GM19372 (cell line): Measurements from ENCODE around the gene PRR16.
"Not testable (repeated sequence)": the region's sequence is repeated elsewhere in the genome, so short reads cannot be mapped to it uniquely, and the experiment has no call there.

Source experiments
- ATAC-seq: cut with Tn5 transposase; IDR thresholded peaks from one replicate; pipeline ENCODE4 v1.9.1; 2021; ENCODE audit warnings: mild to moderate bottlenecking, low read depth, moderate library complexity; ENCODE audit not compliant: unreplicated experiment

PRR16 gene

DNA sequence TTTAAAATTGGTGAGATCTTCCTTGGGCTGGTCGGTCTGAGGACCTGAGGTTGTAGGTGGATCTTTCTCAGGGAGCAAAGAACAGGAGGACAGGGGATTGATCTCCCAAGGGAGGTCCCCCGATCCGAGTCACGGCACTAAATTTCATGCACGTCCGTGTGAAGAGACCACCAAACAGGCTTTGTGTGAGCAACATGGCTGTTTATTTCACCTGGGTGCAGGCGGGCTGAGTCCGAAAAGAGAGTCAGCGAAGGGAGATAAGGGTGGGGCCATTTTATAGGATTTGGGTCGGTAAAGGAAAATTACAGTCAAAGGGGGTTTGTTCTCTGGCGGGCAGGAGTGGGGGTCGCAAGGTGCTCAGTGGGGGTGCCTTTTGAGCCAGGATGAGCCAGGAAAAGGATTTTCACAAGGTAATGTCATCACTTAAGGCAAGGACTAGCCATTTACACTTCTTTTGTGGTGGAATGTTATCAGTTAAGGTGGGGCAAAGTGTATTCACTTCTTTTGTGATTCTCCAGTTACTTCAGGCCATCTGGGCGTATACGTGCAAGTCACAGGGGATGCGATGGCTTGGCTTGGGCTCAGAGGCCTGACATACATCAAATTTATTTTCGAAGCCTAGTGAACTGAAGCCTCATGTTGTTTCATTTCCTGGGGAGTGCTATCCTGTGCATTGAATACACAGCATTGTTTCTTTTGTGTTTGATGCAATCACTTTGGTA is 238.9 kb downstream of the PRR16 start:
- ATAC-seq: not testable (repeated sequence)

DNA sequence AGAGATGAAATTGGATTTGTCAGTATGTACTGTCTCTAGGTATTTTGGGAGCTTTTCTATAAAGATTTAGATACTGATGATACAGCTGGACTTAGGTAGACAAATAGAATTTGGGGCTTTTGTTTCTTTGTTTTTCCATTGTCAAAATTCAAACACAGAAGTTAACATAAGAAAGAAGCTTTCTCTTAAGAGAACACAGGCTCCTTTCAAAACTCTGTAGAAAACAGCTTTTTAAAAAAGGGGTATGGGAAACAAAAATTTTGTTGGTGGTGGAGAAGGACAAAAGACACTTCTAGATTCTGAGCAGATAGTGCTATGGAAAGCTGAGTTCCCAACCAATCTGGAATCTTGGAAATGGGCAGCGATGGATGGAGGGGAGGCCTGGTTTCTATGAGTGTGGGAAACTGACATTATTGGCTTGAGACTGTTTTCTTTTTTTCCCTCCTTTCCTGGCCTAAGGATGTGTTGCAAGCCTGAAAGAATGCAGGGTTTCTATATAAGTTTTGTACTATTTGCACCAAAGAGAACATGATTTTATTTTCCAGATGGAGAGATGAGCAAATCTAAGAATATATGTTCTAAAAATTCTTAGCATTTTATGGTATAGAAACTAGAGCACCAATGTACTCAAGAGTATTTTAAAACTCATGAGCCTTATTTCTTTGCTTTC is 240.0 kb downstream of the PRR16 start:
- no peak for ATAC-seq

DNA sequence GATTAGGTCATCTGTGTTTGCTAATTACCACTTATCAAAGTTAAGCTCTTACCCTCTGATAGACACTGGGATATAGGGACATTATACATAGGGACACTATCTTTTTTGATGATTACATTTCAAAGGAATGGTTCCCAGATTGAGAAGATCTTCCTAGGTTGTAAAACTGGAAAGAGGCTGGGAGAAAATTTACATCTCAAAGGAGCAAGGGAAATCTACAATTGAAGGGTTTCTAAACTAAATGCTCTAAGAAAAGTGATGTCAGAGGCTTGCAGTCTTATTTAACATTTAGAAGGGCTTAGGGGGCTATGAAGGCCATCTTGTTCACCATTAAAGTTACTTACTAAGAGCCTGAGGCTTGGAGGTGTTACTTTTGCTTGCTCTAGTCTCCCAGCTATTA is 242.8 kb downstream of the PRR16 start:
- ATAC-seq: no peak

DNA sequence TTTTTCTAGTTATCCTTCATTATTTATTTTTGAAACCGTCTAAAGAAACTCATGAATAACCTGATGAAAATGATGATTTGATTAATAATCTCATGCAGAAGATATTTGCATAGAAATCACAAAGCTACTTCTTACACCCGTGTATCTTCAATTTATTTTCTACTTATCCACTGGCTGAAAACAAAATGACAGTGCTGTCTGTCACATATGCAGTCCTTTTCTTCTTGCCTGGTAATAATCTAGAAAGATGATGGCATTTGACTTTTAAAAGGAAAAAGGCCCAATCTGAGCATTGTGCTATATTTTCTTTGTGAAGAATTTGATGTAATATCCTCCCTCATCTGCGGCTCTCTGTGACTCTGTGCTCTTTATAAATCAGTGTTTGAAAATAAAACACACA is 253.3 kb downstream of the PRR16 start:
- ATAC-seq: no peak

DNA sequence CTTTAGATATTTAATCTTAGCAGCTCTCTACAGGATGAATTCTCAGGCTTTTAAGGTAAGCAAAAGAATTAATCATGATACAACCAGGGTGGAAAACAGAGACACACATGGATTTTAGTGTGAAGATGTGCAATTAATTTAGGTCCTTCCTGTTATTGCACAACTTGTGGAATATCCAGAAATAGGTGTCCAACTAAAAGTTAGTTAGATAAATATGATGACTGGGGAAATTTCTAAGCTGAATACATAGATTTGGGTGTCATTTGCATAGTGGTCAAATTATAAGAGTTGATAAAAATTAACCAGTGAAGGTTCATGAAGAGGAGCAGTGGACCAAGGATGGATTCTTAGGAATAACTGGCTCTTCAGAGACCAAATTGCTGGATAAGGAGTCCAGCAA is 266.1 kb downstream of the PRR16 start:
- no peak for ATAC-seq

DNA sequence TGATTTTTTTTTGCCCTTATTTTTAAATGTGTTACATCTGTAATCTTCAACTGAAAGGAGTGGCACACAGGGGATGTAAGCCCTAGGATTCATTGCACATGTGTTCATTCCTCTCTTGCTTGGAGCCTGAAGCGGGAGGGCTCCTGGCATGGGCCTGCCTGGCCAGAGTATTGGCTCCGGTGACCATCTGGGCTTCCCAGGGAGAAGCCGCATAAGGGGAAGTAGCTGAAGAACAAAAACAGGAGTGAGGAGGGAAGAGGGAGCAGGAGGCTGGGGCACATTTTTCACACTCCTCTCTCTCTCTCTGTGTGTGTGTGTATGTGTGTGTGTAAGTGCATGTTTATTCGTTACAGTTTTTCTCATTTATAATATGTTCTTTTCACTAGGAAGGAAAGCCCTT is 269.9 kb downstream of the PRR16 start:
- no peak for ATAC-seq

DNA sequence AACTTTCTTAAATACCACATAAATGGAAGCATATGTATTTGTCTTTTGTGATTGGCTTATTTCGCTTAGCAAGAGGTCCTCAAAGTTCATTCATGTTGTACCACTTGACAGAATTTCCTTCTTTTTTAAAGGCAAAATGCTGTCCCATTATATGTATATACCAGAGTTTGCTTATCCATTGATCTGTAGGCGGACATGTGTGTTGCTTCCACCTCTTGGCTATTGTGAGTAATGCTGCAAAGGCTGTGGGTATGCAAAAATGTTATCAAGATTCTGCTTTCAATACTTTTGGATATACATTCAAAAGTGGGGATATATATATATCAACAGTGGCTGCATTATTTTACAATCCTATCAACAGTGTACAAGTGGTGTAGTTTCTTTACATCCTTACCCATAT is 271.0 kb downstream of the PRR16 start:
- ATAC-seq: no peak
